H1 (cell line): ENCODE data around the gene KCNJ2.

Experiments used
- EP300 ChIP-seq, 2 experiments: IDR thresholded peaks; 1 replicate in 1 of 2; 2 replicates in 1 of 2; pipeline ENCODE4 v1.6.1; 2011 to 2012; ENCODE audit warnings: low read depth in 2 of 2, low read length in 2 of 2, mild to moderate bottlenecking in 2 of 2, borderline replicate concordance in 1 of 2, inconsistent platforms in 1 of 2, moderate library complexity in 1 of 2
- HDAC6 ChIP-seq: IDR thresholded peaks from one replicate; pipeline ENCODE4 v1.7.1; 2012; ENCODE audit warnings: low read depth, mild to moderate bottlenecking, inconsistent platforms, low read length, moderate library complexity

DNA sequence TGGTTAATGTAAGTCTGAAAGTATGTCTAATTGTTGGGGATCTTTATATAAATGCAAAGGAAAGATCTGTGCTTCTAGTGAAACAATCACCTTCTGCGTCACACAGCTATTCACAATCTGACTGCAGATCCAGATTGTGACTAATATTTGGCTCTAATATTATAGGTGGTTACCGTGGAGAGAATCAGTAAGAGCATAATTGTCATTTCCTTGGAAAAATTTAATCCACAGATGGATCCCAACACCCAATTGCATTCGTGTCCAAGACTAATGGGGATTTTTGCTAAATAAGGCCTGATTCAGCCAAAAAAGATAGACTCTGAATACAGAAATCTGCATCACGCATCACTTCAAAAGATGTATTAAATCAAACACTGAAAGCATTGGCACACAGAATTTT, 2.7 kb upstream of the KCNJ2 start:
- no peak for TF ChIP-seq HDAC6
- TF ChIP-seq EP300 (IDR thresholded peaks at IDR 0.05; ENCODE audit: borderline replicate concordance in 1 of 2, low read depth in 2 of 2, low read length in 2 of 2): no peak
